ENCODE results near the gene HDHD5. TPM values are rescaled to one million over a fixed set of nuclear protein-coding genes. Genes with fewer than 3 reads are reported as not detected.
A peak's percentile ranks its signal among the peaks of the same experiment; 100 is the strongest.

HDHD5 gene
- polyA plus RNA-seq, 3 donors from 2014 or later, result 47.0 to 67.7 (median 47.3) TPM

- Mint-ChIP-seq H3K27me3 (ENCODE audit: low read depth in 3 of 3) (peaks cover 0 to 2% (median 0%) of the 10 kb centered on the region in 3 donors), H3K9me3 (no peaks in the 10 kb centered on the region), H3K27ac (peak overlapping the region in 1 of 6 donors; percentile 50), H3K4me3 (no peak overlapping the region), H3K36me3 (peaks cover 30 to 69% (median 36%) of the 10 kb centered on the region in 3 donors), H3K4me1 (peaks cover 26 to 34% of the 10 kb centered on the region in 2 donors)
- no peak for DNase-seq
Measured at GRCh38 chr22:17104336-17104935, 54.6 kb downstream of the HDHD5 start.

- H3K27me3 Mint-ChIP-seq (ENCODE audit: low read depth in 3 of 3), result peaks cover 0 to 2% (median 2%) of the 10 kb centered on the region in 3 donors
- DNase-seq, result no peak
- no peak overlapping the region for H3K27ac Mint-ChIP-seq
- peaks cover 39 to 79% (median 47%) of the 10 kb centered on the region in 3 donors for H3K36me3 Mint-ChIP-seq
- peaks cover 37 to 45% of the 10 kb centered on the region in 2 donors for H3K4me1 Mint-ChIP-seq
- no peak overlapping the region for H3K4me3 Mint-ChIP-seq
- H3K9me3 Mint-ChIP-seq, result no peaks in the 10 kb centered on the region
Measured at GRCh38 chr22:17103351-17103750, 55.7 kb downstream of the HDHD5 start.

GRCh38 chr22:17102297-17102667 lies 56.8 kb downstream of the HDHD5 start:
- Mint-ChIP-seq H3K4me1 (peaks cover 47 to 51% of the 10 kb centered on the region in 2 donors), H3K27me3 (ENCODE audit: low read depth in 3 of 3) (peaks cover 0 to 4% (median 3%) of the 10 kb centered on the region in 3 donors), H3K4me3 (no peak overlapping the region), H3K36me3 (peaks cover 40 to 77% (median 48%) of the 10 kb centered on the region in 3 donors), H3K27ac (no peak overlapping the region), H3K9me3 (no peaks in the 10 kb centered on the region)
- no peak for DNase-seq

GRCh38 chr22:17101475-17102296 lies 57.4 kb downstream of the HDHD5 start:
- Mint-ChIP-seq H3K4me3 (peak overlapping the region in 1 of 5 donors; percentile 10), H3K9me3 (no peaks in the 10 kb centered on the region), H3K27ac (peak overlapping the region in 1 of 6 donors; percentile 28), H3K4me1 (peaks cover 46 to 50% of the 10 kb centered on the region in 2 donors), H3K36me3 (peaks cover 43 to 75% (median 46%) of the 10 kb centered on the region in 3 donors), H3K27me3 (ENCODE audit: low read depth in 3 of 3) (peaks cover 0 to 4% (median 3%) of the 10 kb centered on the region in 3 donors)
- DNase-seq, result no peak

DNA sequence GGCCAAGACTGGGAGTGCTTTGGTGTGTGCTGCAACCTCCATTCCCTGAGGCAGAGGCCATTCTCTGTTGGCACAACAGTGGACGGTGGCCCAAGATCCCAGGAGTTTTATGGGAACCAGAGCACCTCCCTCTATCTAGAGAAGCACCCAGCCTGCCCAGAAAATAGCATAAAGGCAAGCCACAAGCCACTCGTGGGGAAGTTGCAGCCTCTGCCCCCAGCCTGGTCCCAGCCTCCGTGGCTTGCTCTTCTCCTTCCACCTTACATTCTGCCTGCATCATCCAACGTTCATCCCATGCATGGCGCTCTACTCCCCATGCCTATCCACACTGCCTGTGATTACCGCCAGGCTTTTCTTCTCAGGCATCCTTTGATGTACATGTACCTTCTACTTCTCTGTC lies 58.5 kb downstream of the HDHD5 start:
- H3K4me3 Mint-ChIP-seq, result peak overlapping the region in 2 of 5 donors; percentile 16 to 22
- DNase-seq, result no peak
- H3K36me3 Mint-ChIP-seq, result peaks cover 39 to 67% (median 42%) of the 10 kb centered on the region in 3 donors
- H3K27me3 Mint-ChIP-seq (ENCODE audit: low read depth in 3 of 3), result peaks cover 0 to 4% (median 3%) of the 10 kb centered on the region in 3 donors
- H3K4me1 Mint-ChIP-seq, result peaks cover 42 to 44% of the 10 kb centered on the region in 2 donors
- no peaks in the 10 kb centered on the region for H3K9me3 Mint-ChIP-seq
- H3K27ac Mint-ChIP-seq, result peak overlapping the region in 1 of 6 donors; percentile 49

GRCh38 chr22:17098379-17098819 lies 60.7 kb downstream of the HDHD5 start:
- peaks cover 0 to 6% (median 4%) of the 10 kb centered on the region in 3 donors for H3K27me3 Mint-ChIP-seq (ENCODE audit: low read depth in 3 of 3)
- peak overlapping the region in 4 of 6 donors; percentile 28 to 80 (median 66) for H3K27ac Mint-ChIP-seq
- H3K4me3 Mint-ChIP-seq, result peak overlapping the region; percentile 51 to 79 (median 76)
- no peaks in the 10 kb centered on the region for H3K9me3 Mint-ChIP-seq
- peaks cover 47 to 54% of the 10 kb centered on the region in 2 donors for H3K4me1 Mint-ChIP-seq
- H3K36me3 Mint-ChIP-seq, result peaks cover 41 to 54% (median 49%) of the 10 kb centered on the region in 3 donors
- peak; percentile 60 to 68 (median 64) for DNase-seq

DNA sequence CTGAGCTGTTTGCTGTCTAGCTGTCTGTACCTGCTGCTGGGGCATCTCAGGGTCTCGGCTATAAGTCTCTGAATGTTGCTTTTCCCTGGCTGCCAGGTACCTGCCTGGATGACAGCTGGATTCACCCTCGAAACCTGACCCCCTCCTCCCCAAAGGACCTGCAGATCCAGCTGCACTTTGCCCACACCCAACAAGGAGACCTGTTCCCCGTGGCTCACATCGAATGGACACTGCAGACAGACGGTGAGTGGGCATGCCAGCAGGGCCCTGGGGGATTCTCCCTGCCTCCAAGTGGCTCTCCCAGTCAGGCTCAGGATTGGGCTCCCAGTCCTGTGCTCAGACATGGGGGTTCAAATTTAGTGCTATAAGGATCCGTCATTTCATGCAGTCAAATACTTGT lies 61.4 kb downstream of the HDHD5 start:
- Mint-ChIP-seq H3K4me3 (peak overlapping the region in 3 of 5 donors; percentile 68 to 79 (median 76)), H3K9me3 (no peaks in the 10 kb centered on the region), H3K36me3 (peaks cover 38 to 52% (median 51%) of the 10 kb centered on the region in 3 donors), H3K4me1 (peaks cover 47 to 61% of the 10 kb centered on the region in 2 donors), H3K27me3 (ENCODE audit: low read depth in 3 of 3) (peaks cover 0 to 7% (median 4%) of the 10 kb centered on the region in 3 donors), H3K27ac (peak overlapping the region in 3 of 6 donors; percentile 21 to 68 (median 64))
- DNase-seq, result no peak

DNA sequence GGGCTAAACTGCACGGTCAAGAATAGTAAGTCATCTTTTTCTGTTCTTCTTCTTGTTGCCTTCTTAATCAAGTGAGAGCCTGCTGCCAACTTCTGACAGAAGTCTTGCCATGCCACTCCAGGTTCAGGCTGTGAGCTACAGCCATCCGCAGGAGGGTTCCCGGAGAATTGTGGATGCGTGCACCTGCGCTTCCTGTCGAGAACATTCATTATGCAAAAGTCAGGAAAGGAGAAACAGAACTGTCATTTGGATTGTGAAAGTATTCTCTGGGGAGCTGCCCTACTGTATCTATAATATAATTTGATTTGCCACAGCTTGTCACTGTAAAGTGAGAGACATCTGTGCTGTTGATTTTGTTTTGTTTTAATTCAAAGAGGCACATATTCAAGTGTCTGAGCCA lies 62.0 kb downstream of the HDHD5 start:
- Mint-ChIP-seq H3K27me3 (ENCODE audit: low read depth in 3 of 3) (peaks cover 0 to 9% (median 4%) of the 10 kb centered on the region in 3 donors), H3K9me3 (no peaks in the 10 kb centered on the region), H3K4me1 (peaks cover 51 to 67% of the 10 kb centered on the region in 2 donors), H3K4me3 (no peak overlapping the region), H3K36me3 (peaks cover 33 to 51% (median 49%) of the 10 kb centered on the region in 3 donors), H3K27ac (no peak overlapping the region)
- DNase-seq, result no peak

DNA sequence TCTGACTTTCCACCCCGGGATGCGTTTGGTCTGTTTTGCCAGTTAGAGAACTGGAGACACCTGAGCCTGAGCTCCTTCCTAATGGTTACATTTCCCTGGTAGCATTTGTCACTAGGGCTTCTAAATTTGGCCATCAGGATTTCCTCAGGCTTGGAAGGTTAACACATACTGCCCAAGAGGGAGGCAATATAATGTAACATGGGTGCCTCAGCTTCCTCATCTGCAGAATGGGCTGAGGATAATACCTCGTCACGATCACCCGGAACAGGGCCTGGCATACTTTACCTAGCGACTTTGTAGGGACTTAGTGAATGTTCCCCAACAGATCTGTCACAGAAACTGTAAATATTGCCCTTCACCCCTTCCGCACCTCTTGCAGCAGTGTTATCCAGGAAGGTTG lies 63.0 kb downstream of the HDHD5 start:
- Mint-ChIP-seq H3K27ac (no peak overlapping the region), H3K4me3 (no peak overlapping the region), H3K27me3 (ENCODE audit: low read depth in 3 of 3) (peaks cover 0 to 12% (median 2%) of the 10 kb centered on the region in 3 donors), H3K36me3 (peaks cover 23 to 41% (median 39%) of the 10 kb centered on the region in 3 donors), H3K9me3 (no peaks in the 10 kb centered on the region), H3K4me1 (peaks cover 50 to 68% of the 10 kb centered on the region in 2 donors)
- no peak for DNase-seq

DNA sequence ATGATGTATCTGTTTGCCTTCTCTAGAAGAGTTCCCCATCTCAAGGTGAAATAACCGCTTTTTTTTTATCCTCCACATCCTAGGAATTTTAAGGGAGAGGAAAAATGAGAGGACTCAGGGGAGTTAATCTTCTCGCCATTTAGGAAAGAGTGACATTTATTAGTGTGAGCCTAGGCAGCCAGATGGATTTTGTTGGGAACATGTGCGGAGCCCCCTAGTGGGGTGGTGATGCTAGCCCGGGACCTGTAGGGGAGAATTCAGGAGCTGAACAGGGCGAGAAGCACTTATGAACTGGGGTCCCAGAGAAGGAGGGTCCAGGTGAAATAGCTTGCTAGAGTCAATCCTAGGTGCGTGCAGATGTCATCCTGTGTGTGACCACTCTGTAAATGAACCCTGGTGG lies 63.5 kb downstream of the HDHD5 start:
- Mint-ChIP-seq H3K4me3 (no peak overlapping the region), H3K27ac (no peak overlapping the region), H3K36me3 (peaks cover 18 to 40% (median 38%) of the 10 kb centered on the region in 3 donors), H3K9me3 (no peaks in the 10 kb centered on the region), H3K4me1 (peaks cover 51 to 69% of the 10 kb centered on the region in 2 donors), H3K27me3 (ENCODE audit: low read depth in 3 of 3) (peaks cover 0 to 12% (median 2%) of the 10 kb centered on the region in 3 donors)
- no peak for DNase-seq

DNA sequence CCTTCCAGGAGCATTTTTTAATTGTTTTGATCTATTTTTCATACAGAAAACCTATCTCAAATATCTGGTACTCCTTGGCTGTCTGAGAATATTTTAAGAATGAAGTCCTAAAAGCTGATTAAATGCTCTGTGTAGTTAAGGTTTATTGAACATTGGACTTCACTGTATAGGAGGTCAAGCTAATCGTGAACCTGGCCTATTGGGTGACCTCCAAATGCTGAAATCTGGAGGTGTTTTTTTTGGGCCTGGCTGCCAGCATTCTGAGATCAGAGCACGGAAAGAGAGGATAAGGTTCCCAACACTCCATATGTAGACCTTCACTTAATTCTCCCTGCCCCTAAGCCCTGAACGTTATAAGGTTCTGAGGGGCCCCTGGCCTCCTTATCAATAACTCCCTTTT lies 66.0 kb downstream of the HDHD5 start:
- Mint-ChIP-seq H3K4me3 (no peak overlapping the region), H3K4me1 (peaks cover 45 to 62% of the 10 kb centered on the region in 2 donors), H3K27ac (no peak overlapping the region)

GRCh38 chr22:17091851-17092250 lies 67.2 kb downstream of the HDHD5 start:
- Mint-ChIP-seq H3K4me3 (peak overlapping the region in 1 of 5 donors; percentile 3), H3K4me1 (peaks cover 45 to 62% of the 10 kb centered on the region in 2 donors), H3K36me3 (peaks cover 0 to 26% (median 9%) of the 10 kb centered on the region in 3 donors), H3K9me3 (no peaks in the 10 kb centered on the region), H3K27me3 (ENCODE audit: low read depth in 3 of 3) (peaks cover 4 to 19% (median 6%) of the 10 kb centered on the region in 3 donors), H3K27ac (no peak overlapping the region)
- DNase-seq, result no peak

More for the DNA sequence above, 66.0 kb downstream of the HDHD5 start:
- peaks cover 3 to 29% (median 16%) of the 10 kb centered on the region in 3 donors for H3K36me3 Mint-ChIP-seq
- H3K9me3 Mint-ChIP-seq, result no peaks in the 10 kb centered on the region
- peaks cover 0 to 10% (median 0%) of the 10 kb centered on the region in 3 donors for H3K27me3 Mint-ChIP-seq (ENCODE audit: low read depth in 3 of 3)
- no peak for DNase-seq

- H3K4me1 Mint-ChIP-seq, result peaks cover 55 to 72% of the 10 kb centered on the region in 2 donors
- no peak overlapping the region for H3K4me3 Mint-ChIP-seq
Measured at GRCh38 chr22:17090550-17090949, 68.5 kb downstream of the HDHD5 start.

More at GRCh38 chr22:17090550-17090949, 68.5 kb downstream of the HDHD5 start:
- no peak overlapping the region for H3K27ac Mint-ChIP-seq
- H3K9me3 Mint-ChIP-seq, result no peaks in the 10 kb centered on the region
- H3K36me3 Mint-ChIP-seq, result peaks cover 0 to 26% (median 9%) of the 10 kb centered on the region in 3 donors
- no peak for DNase-seq
- H3K27me3 Mint-ChIP-seq (ENCODE audit: low read depth in 3 of 3), result peaks cover 8 to 22% (median 9%) of the 10 kb centered on the region in 3 donors
